Gastrocnemius medialis (tissue), 4 donors: ENCODE results near the gene SERPINE3. TPM values are rescaled to one million over a fixed set of nuclear protein-coding genes. Genes with fewer than 3 reads are reported as not detected.

Experiments used
- ATAC-seq, 2 donors: fragments of 150-250 bp; one replicate each; pipeline ENCODE4 v1.9.1; 2016
- DNase-seq, 2 donors: peaks; one replicate each; pipeline ENCODE4 v3.0.0-alpha.2; 2019
- H3K27ac ChIP-seq, 4 donors: fragments of 200-600 bp; sonication (generic); 1 replicate in 1 of 4; 2 replicates in 3 of 4; pipeline ENCODE4 v1.5.1; 2016 to 2018; ENCODE audit warnings: mild to moderate bottlenecking in 2 of 4, moderate library complexity in 1 of 4
- H3K27me3 ChIP-seq, 3 donors: fragments of 200-600 bp; sonication (generic) in 2 of 3; 1 replicate in 1 of 3; 2 replicates in 2 of 3; pipeline versions ENCODE4 v1.5.1 to v1.6.0; 2016 to 2019; ENCODE audit warnings: mild to moderate bottlenecking in 1 of 3, moderate library complexity in 1 of 3
- H3K36me3 ChIP-seq, 2 donors: fragments of 200-600 bp; sonication (generic) in 1 of 2; one replicate each; pipeline ENCODE4 v1.5.1; 2017 to 2018
- H3K4me1 ChIP-seq, 2 donors: fragments of 200-600 bp; sonication (generic) in 1 of 2; one replicate each; pipeline ENCODE4 v1.5.1; 2016 to 2017; ENCODE audit warnings: mild to moderate bottlenecking in 2 of 2
- H3K4me3 ChIP-seq, 4 donors: fragments of 200-600 bp; sonication (generic) in 3 of 4; 1 replicate in 1 of 4; 2 replicates in 3 of 4; pipeline ENCODE4 v1.5.1; 2016 to 2019; ENCODE audit warnings: mild to moderate bottlenecking in 2 of 4
- H3K9me3 ChIP-seq, 3 donors: fragments of 200-600 bp; sonication (generic) in 2 of 3; 1 replicate in 1 of 3; 2 replicates in 2 of 3; pipeline ENCODE4 v1.5.1; 2016 to 2019
- POLR2A ChIP-seq, 2 donors: fragments of 450-650 bp; IDR thresholded peaks; one replicate each; pipeline ENCODE4 v1.6.1; 2017; ENCODE audit warnings: antibody characterized with exemption in 2 of 2, mild to moderate bottlenecking in 2 of 2, moderate library complexity in 2 of 2
- in situ Hi-C, 4 donors: fragments of 200-750 bp; cut with MboI; loops; one replicate each; pipeline versions ENCODE4 v1.15.0 to v1.8.0; 2017; ENCODE audit warnings: low sequenced_read_pairs in 4 of 4
- intact Hi-C: fragments of 100-400 bp; cut with DNase I; formaldehyde crosslinking; loops from one replicate; pipeline ENCODE4 v1.15.1; 2023; ENCODE audit warnings: low total_unique reads
- total RNA-seq, 4 donors: library from RNA; depleted of rRNA; stranded (reverse); fragments of >200 nt; gene quantifications; one replicate each; pipeline versions ENCODE4 v1.1.0 to v1.2.3, GENCODE V29; 2016
- TF ChIP-seq, protein P1 (sequence below), 5 experiments: fragments of 450-650 bp in 3 of 5; fragments of 200-600 bp in 2 of 5; sonication (generic) in 2 of 5; IDR thresholded peaks in 4 of 5; conservative IDR thresholded peaks in 1 of 5; 1 replicate in 4 of 5; 2 replicates in 1 of 5; pipeline ENCODE4 v1.5.1; 2016 to 2019; ENCODE audit warnings: antibody characterized with exemption in 5 of 5, mild to moderate bottlenecking in 3 of 5, moderate library complexity in 3 of 5

The SERPINE3 gene
- total RNA-seq, 4 donors from 2014 or later: not detected

DNA sequence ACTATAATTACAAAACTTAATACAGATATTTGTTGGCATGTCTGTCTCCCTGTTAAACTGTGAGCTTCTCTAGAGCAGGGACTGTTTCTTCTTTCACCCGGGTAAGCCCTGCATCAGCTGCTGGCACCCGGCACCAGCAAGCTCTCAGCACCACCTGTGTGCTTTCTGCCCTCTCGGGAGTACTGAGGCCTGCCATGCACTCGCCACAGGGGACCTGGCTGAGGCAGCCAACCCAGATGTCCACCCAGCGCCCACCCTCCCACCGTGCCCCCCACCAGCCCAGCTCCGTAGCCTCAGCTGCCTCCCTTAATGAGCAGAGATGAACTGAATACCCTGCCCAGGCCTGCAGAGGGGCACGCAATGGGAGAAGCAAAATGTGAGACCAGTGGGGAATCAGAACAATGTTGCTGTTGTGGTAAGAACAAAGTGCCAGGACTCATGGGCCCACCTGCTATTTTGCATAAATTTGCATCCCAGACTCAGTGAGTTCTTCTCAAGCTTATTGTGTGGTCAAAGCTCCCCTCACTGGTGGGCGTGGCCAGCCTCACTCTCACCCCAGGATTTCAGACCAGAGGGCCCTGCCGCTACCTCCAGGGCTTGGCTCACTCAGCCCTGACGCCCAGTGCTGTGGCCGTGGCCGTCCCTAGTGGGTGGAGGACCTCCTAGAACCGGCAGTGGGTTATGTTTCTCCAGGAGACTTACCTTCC lies 14.6 kb upstream of the SERPINE3 start:
- DNase-seq: no peak
- TF ChIP-seq, protein P1, sequence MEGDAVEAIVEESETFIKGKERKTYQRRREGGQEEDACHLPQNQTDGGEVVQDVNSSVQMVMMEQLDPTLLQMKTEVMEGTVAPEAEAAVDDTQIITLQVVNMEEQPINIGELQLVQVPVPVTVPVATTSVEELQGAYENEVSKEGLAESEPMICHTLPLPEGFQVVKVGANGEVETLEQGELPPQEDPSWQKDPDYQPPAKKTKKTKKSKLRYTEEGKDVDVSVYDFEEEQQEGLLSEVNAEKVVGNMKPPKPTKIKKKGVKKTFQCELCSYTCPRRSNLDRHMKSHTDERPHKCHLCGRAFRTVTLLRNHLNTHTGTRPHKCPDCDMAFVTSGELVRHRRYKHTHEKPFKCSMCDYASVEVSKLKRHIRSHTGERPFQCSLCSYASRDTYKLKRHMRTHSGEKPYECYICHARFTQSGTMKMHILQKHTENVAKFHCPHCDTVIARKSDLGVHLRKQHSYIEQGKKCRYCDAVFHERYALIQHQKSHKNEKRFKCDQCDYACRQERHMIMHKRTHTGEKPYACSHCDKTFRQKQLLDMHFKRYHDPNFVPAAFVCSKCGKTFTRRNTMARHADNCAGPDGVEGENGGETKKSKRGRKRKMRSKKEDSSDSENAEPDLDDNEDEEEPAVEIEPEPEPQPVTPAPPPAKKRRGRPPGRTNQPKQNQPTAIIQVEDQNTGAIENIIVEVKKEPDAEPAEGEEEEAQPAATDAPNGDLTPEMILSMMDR (IDR thresholded peaks at IDR 0.05 in 4 of 5, conservative IDR thresholded peaks at IDR 0.05 in 1 of 5): no peak
- no peak for TF ChIP-seq POLR2A (IDR thresholded peaks at IDR 0.05)
- no peak for ATAC-seq
- no peaks in the 10 kb centered on the region for H3K9me3 ChIP-seq
- no peak overlapping the region for H3K27ac ChIP-seq
- in situ Hi-C loops (no loop called here), intact Hi-C loops (no loop called here)
- H3K4me3 ChIP-seq: no peak overlapping the region
- no peaks in the 10 kb centered on the region for H3K36me3 ChIP-seq
- no peaks in the 10 kb centered on the region for H3K27me3 ChIP-seq
- no peaks in the 10 kb centered on the region for H3K4me1 ChIP-seq

DNA sequence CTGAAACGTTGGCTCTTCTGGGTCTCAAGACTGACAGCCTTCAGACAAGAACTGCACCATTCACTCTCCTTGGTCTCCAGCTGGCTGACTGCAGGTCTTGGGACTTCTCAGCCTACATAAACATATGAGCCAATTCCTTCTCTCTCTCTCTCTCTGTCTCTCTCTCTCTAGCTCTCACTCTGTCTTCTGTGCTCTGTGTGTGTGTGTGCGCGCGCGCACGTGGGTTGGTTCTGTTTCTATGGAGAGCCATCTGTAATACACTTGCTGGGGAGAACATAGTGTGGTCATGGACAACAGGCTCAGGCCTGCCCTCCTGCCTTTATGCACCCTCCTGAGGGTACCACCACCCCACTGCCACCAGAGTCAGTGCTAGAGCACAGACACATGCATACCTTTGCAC lies 13.7 kb upstream of the SERPINE3 start:
- TF ChIP-seq POLR2A (IDR thresholded peaks at IDR 0.05): no peak
- TF ChIP-seq, protein P1 (IDR thresholded peaks at IDR 0.05 in 4 of 5, conservative IDR thresholded peaks at IDR 0.05 in 1 of 5): no peak
- Histone ChIP-seq H3K4me1 (no peaks in the 10 kb centered on the region), H3K27me3 (no peaks in the 10 kb centered on the region), H3K9me3 (no peaks in the 10 kb centered on the region), H3K36me3 (no peaks in the 10 kb centered on the region), H3K4me3 (no peak overlapping the region), H3K27ac (no peak overlapping the region)
- in situ Hi-C loops: no loop called here
- no peak for DNase-seq
- intact Hi-C loops: no loop called here
- ATAC-seq: no peak

DNA sequence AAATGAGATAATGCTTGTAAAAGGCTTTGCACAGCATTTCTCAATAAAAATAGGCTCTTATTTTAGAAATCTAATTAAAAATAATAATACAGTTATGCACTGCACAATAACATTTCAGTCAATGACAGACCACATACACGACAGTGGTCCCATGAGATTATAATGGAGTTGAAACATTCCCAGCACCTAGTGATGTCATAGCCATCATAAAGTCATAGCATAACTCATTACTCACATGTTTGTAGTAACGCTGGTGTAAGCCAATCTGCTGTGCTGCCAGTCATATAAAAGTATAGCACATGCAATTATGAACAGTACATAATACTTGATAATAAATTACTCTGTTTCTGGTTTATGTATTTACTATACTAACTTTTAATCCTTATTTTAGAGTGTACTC lies 12.7 kb upstream of the SERPINE3 start:
- no peaks in the 10 kb centered on the region for H3K27me3 ChIP-seq
- H3K9me3 ChIP-seq: no peaks in the 10 kb centered on the region
- no peak overlapping the region for H3K4me3 ChIP-seq
- no peak for DNase-seq
- no peak overlapping the region for H3K27ac ChIP-seq
- ATAC-seq: no peak
- no peaks in the 10 kb centered on the region for H3K4me1 ChIP-seq
- no peak for TF ChIP-seq POLR2A (IDR thresholded peaks at IDR 0.05)
- in situ Hi-C loops (no loop called here), intact Hi-C loops (no loop called here)
- H3K36me3 ChIP-seq: no peaks in the 10 kb centered on the region

- in situ Hi-C loops: no loop called here
Measured at GRCh38 chr13:51327961-51328360, 11.5 kb upstream of the SERPINE3 start.

GRCh38 chr13:51328488-51328887 lies 11.0 kb upstream of the SERPINE3 start:
- no peaks in the 10 kb centered on the region for H3K36me3 ChIP-seq
- no peak overlapping the region for H3K4me3 ChIP-seq
- in situ Hi-C loops: no loop called here
- ATAC-seq (no peak), DNase-seq (no peak)
- H3K9me3 ChIP-seq: no peaks in the 10 kb centered on the region
- H3K27me3 ChIP-seq: no peaks in the 10 kb centered on the region
- intact Hi-C loops: no loop called here
- TF ChIP-seq POLR2A (IDR thresholded peaks at IDR 0.05): no peak
- TF ChIP-seq, protein P1 (IDR thresholded peaks at IDR 0.05 in 4 of 5, conservative IDR thresholded peaks at IDR 0.05 in 1 of 5): no peak
- H3K27ac ChIP-seq: no peak overlapping the region
- H3K4me1 ChIP-seq: no peaks in the 10 kb centered on the region

More at GRCh38 chr13:51327961-51328360, 11.5 kb upstream of the SERPINE3 start:
- H3K27me3 ChIP-seq: no peaks in the 10 kb centered on the region
- no peaks in the 10 kb centered on the region for H3K9me3 ChIP-seq
- TF ChIP-seq POLR2A (IDR thresholded peaks at IDR 0.05): no peak
- TF ChIP-seq, protein P1 (IDR thresholded peaks at IDR 0.05 in 4 of 5, conservative IDR thresholded peaks at IDR 0.05 in 1 of 5): no peak
- DNase-seq: no peak
- H3K4me1 ChIP-seq: no peaks in the 10 kb centered on the region
- H3K4me3 ChIP-seq: no peak overlapping the region
- intact Hi-C loops: no loop called here
- H3K27ac ChIP-seq: no peak overlapping the region
- H3K36me3 ChIP-seq: no peaks in the 10 kb centered on the region
- no peak for ATAC-seq
